OCI-LY1 (cell line): ENCODE measurements around the gene DRC3.

Source experiments
- EZH2 ChIP-seq: fragments of 200-600 bp; sonication (generic), shearing (Covaris generic); IDR thresholded peaks from 2 replicates; pipeline ENCODE4 v1.8.0; 2017; ENCODE audit warnings: borderline replicate concordance, mixed run types, mild to moderate bottlenecking, antibody characterized with exemption, low read length, moderate library complexity, mixed read lengths
- TF ChIP-seq, protein P1 (sequence below): fragments of 200-600 bp; sonication (generic), shearing (Covaris generic); IDR thresholded peaks from 2 replicates; pipeline ENCODE4 v1.5.1; 2017; ENCODE audit warnings: mild to moderate bottlenecking, antibody characterized with exemption, low read length, moderate library complexity, mixed read lengths

GRCh38 chr17:18025945-18026776 lies 53.5 kb downstream of the DRC3 start:
- TF ChIP-seq, protein P1, sequence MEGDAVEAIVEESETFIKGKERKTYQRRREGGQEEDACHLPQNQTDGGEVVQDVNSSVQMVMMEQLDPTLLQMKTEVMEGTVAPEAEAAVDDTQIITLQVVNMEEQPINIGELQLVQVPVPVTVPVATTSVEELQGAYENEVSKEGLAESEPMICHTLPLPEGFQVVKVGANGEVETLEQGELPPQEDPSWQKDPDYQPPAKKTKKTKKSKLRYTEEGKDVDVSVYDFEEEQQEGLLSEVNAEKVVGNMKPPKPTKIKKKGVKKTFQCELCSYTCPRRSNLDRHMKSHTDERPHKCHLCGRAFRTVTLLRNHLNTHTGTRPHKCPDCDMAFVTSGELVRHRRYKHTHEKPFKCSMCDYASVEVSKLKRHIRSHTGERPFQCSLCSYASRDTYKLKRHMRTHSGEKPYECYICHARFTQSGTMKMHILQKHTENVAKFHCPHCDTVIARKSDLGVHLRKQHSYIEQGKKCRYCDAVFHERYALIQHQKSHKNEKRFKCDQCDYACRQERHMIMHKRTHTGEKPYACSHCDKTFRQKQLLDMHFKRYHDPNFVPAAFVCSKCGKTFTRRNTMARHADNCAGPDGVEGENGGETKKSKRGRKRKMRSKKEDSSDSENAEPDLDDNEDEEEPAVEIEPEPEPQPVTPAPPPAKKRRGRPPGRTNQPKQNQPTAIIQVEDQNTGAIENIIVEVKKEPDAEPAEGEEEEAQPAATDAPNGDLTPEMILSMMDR, result no peak
- TF ChIP-seq EZH2, result no peak
